Left forelimb (tissue), 1 donor: ENCODE data around the gene CCDC187.

ENCODE experiments used
- DNase-seq: peaks from one replicate; pipeline ENCODE4 v3.0.0-alpha.2; 2018; ENCODE audit warnings: low spot score

The CCDC187 gene

DNA sequence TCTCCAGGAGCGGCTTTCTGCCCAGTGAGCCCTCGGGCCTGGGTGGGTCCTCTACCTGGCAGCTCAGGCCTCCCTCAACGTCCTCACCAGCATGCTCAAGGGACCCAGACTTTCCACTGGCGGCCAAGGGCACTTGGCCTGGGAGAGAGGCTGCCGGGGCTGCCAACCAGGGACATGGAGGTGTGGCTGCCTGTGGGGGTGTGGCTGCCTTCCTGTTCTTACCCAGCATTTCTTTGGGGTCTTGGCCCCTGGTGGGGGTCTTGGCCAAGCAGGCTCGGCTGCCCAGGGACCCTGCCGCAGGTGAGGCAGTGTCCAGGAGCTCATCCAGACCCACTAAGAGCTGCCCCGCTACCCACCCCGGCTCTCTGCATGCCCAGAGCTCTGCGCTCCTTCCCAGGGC, 51.0 kb downstream of the CCDC187 start:
- no peak for DNase-seq

DNA sequence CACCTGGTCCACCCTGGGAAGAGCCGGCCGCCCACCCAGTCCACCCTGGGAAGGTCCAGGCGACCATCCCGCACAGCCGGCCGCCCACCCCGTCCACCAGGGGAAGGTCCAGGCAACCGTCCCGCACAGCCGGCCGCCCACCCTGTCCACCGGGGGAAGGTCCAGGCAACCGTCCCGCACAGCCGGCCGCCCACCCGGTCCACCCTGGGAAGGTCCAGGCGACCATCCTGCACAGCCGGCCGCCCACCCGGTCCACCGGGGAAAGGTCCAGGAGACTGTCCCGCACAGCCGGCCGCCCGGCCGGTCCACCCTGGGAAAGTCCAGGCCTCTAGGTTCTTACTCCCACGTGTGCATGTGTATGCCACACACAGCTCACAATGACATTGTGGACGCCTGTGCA, 51.6 kb downstream of the CCDC187 start:
- no peak for DNase-seq

DNA sequence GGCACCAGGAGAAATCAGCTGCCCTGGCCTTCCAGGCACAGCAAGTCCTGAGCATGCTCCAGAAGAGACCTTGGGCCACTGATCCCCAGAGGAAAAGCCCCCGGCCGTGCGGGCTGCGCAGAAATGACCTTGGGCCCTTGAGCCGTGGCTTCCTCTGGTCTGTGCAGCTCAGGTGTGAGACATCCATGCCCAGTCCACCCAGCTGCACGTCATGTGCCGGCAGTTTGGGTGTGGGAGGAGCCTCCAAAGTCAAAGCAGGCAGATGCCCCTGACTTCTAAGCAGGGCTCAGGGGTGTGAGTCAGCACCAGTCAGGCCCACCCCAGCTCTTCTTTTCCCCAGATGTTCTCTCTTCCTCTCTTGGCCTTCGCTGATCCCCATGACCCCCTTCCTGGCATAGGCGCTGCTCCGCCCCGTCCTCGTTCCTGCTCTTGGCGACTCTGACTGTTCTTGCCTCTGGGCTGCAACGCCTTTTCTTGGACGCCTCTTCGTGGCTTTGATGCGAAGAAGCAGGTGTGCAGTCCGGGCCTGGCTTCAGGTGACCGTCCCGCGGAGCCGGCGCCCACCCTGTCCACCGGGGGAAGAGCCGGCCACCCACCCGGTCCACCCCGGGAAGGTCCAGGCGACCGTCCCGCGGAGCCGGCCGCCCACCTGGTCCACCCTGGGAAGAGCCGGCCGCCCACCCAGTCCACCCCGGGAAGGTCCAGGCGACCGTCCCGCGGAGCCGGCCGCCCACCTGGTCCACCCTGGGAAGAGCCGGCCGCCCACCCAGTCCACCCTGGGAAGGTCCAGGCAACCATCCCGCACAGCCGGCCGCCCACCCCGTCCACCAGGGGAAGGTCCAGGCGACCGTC, 52.4 kb downstream of the CCDC187 start:
- DNase-seq = no peak

DNA sequence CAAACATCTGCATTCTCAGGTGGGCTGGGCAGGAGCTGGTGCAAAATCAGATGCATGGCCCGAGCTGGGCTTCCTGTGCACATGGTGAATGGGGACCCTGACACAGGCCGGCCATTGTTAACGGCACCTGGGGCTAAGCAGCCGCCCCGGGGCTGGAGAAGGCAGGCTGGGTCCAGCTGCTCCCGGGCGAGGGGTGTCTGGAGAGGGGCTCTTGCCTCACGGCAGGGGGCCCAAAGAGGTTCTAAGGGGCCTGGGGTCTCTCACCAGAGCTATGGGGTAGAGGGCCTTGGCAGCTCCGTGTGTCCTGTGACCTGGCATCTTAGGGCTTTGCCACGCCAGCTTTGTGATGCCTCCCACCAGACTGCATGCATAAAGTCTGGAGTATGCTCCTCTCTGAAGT, 53.2 kb downstream of the CCDC187 start:
- no peak for DNase-seq

DNA sequence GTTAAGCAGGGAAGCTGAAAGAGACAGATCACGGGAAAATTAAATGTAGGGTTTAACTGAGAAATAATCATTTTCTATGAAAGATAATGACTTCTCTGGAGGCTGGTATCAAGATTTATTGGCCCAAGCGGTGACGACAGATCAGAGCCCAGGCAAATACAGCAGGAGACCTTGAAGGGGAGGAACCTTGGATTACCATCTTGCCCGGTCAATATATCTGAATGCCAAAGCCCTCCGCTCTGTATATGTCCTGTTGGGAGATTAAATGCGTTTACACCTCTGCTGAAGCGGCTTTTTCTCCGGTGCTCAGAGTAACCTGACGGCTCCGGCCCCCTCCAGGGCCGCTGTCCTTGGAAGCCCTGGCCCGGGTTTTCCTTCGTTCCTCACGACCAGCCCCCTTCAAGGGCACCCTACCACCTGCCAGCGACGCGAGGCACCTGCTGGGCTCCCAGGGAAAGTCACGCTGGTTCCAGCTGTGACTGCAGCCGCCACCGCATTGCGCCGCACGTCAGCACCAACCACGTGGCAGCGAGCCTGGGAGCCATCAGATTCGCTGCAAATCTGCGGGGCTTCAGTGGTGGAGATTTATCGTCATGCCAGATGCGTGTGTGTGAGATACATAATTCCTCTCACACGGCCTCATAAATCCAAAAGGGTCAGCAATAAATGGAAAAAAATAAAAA, 53.9 kb downstream of the CCDC187 start:
- DNase-seq = no peak

DNA sequence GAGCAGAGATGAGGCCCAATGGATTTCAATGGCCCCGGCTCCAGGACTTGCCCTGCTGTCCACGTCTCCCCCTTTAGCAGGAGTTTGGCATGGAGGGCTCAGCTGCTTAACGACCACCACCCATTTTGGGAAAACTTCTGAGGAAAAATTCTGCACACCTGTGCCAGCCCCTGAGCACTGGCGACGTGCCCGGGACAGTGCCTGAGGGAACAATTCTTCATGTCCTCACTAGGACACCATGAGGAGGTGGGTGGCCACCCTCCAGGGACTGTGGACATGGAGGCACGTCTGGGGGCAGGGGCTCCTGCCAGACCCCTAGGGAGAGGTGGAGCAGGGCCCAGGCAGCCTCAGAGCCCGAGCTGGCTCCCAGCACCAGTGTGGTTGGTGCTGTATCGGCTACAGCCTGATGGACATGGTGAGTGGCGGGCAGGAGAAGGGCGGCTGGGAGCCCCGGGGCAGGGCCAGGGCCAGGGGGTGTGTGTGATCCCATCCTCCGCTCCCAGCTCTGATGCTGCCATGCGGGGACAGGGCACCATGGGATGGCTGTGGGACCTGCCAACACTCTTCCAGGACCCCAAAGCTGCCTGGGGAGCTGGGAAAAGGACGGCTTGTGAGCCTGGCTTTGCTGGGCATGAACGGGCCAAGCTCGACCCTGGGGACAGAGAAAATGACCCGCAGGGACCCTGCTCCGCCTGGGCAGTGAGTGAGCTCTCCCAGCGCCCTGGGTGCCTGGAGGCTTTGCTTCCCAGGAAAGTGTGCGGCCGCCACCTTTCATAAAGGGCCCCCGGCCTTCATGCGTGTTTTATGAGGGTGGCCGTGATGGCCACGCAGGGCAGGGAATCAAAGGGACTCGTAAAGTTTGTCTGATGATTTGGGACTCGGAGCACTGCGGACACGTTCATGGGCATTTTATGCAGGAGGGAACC, 54.7 kb downstream of the CCDC187 start:
- DNase-seq = no peak

DNA sequence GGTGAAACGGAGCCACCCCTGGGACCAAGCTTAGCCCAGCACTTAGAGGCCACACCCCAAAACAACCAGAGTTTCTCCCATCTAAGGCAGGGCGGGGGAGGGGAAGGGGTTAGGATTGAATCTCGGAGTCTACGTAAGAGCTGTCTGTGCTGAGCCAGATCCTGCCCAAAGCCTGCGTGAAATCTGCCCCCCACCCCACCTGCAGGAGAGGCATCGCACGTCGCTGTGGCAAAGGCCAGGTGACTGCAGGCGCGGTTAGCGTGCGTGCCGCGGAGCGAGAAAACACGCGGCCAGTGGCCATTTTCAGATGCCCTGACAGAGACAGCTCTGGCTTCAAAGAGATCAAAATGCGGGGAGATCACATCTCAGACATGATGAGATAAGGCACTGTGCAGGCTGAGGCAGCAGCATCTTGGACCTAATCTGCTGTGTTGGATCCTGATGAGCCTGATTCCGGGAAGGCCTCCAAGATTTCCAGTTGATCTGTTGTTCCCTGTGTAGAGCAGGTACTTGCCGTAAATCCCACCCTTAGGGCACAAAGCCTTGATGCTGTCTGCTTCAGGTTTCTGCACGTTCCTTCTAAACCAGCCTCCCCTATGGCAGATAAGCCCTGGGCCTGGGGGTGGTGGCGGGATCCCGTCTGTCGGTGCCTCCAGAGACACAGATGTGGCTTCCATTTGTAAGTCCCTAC, 55.8 kb downstream of the CCDC187 start:
- no peak for DNase-seq

DNA sequence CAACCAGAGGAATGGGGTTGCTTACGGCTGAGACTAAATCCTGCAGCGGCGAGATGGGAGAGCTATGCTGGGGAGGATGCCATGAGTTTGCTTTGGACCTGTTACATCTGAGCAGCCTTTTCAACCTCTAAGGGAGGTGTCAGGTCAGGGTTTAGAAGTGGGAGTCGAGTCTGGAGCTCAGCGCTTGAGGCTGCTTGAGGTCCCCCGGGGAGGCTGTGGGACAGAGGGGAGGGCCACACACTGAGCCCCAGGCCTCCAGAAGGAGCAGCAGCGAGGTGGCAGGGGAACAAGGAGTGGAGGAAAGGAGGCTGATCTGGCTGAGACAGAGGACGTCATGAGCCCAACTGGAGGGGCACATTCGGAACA, 56.4 kb downstream of the CCDC187 start:
- no peak for DNase-seq

DNA sequence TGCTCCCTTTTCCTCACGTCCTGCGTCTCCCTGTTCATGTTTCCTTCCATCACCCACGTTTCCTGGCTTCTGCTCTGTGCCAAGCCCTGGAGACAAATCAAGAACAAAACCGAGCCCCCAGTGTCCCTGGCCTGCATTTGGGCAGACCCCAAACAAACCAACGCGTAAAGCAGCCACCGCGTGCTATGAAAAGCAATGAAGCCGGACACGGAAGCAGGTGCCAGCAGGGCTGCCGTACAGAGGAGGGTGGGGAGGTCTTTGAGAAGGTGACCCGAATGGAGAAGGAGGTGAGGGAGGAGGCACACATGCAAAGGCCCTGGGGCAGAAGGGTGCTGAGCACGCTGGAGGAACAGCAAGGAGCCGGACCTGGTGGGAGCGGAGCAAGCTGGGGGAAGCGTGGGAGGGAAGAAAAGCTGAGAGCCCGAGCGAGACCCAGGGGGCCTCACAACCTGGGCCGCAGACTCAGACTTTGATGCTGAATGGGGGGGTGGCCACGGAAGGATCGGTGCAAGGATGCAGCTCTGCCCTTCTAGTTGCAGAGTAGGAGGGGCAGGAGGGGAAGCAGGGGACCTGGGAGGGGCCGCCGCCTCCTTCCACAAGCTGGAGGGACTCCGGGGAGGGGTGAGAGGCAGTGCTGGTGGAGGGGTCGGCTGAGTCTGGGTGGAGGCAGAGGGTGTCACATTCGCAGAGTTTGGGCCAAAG, 56.9 kb downstream of the CCDC187 start:
- DNase-seq = no peak

DNA sequence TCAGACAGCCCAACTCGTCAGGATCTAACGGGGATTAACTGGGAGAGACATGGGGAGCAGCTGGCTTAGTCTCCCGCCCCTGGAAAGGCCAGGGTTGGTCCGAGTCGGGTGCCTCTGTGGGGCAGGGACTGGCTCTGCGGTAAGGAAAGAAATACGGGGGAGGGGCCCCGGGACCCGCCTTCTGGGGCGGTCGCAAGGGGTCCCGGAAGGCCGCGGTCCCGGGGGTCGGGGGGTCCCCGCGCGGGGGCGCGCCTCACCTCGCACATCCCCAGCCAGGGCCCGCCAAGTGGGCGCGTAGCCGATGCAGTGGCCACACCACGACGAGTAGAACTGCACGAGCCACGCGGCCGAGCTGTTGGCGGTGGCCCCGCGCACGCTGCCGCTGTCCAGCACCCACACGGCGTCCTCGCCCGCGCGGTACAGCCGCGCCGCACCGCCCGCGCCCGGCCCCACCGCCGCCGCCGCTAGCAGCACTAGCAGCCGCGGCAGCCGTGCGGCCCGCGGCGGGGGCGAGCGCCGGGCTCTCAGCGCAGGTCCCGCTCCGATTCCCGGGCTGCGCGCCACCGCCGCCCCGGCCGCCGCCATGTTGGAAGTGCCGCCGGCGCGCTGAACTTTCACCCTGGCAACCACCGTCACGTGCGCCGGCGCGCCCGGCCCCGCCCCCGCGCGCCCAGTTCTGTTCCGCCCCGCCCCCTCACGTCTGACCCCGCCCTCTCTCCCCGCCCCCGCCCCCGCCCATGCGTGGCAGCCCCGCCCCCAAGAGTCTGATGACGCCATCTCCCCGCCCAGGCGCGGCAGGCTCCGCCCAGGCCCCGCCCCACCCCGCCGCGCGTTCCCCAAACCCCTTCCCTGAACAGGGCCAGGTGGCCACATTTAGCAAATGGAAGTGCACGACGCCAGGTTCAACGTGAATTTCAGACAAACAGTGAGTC, 58.4 kb downstream of the CCDC187 start, which contains the start of gene QSOX2:
Gene QSOX2, minus strand, starts transcription at position 594 of the 932 bp plus-strand sequence. Its CDS starts 9 bp downstream, at position 585.
- peak; percentile 91 for DNase-seq

DNA sequence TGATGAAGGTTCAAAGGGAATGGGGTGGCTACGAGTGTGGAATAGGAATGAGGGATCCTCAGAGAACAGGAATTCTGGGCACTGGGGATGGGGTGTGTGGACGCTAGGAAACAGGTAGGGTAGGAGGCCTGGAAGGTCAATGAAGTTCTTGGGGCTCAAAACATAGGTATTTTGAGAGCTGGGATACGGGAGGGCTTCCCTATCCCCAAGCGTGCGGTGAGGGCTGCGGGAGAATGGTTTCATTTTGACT, 59.0 kb downstream of the CCDC187 start:
- DNase-seq = no peak

DNA sequence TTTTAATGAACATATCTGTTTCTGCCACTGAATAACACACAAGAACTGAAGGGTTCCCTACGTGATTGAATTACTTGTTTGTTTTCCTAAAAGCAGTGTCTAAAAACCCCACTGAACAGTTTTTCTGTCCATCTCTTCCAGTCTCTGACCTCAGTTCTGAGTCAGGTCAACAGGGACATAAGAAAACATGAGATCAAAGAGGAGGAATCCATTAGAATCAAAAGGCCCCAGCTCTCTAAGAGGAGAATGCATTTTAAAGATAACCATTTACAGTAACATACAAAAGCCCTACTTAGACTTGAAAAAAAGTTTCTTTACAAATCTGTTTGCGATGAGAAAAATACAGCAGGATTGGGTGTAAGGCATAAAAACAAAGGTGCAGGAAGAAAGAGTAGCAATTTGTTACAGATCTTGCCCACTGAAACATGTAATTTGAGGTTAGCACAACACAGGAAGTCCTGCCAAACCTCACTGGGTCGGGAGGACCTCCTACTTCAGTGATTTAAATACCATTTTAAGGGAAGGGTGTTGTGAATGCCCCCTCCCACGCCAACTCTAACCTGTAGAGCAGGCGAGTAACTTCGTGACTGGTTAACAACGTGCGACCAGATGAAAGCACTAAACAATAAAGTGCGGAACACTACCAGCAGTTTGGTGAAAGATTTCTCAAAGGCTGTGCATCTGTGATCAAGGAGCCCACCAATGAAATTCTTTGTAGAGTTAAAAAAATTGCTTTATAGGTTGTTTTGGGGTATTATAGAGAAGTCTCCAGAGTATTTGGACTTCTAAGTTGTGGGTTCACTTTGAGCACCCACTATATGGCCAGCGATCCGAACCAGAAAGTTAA, 59.5 kb downstream of the CCDC187 start:
- DNase-seq = no peak

DNA sequence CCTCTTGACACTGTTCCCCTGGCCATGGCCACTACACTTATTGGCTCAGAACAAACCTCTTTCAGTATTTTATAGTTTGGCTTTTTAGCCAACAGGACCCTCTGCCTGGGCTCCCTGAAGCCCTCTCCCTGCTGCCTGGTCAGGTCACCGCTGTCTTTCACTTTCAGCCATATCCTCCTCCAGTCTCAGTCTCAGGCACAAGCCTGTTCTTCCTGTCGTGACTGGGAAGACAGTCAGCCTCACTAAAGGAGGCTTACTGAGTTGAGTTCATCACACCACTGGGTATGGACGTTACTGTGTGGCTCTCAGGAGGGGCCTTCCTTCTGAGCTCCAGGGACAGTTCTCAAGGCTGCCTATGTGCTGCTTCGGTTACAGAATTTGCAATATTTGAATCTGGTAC, 60.3 kb downstream of the CCDC187 start:
- DNase-seq = no peak

DNA sequence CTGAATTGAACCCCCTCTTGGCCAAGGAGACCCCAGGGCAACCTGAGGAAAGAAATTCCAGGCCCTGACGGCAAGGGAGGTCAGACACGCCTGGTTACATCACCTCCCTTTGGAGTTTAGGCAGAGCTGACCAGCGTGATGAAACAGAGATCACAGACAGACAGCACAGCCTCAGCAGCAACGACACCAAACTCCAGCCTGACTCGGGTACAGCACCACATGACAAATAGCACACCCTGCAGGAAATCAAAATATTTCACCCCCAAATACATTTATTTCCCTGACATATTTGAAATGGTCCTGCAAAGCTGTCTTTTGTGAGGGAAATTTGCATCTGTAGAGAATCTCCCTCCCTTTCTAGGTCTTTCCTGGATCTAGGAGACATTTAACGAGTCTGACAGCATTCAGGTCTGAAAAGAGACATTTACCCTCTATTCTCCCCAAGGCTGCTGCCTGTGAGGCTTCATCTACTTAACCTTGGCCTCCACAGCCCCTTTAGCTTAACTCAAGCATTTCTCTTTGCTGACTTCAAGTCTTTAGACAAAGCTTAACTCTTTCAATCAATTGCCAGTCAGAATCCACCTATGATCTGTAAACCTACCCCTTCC, 60.9 kb downstream of the CCDC187 start:
- no peak for DNase-seq

DNA sequence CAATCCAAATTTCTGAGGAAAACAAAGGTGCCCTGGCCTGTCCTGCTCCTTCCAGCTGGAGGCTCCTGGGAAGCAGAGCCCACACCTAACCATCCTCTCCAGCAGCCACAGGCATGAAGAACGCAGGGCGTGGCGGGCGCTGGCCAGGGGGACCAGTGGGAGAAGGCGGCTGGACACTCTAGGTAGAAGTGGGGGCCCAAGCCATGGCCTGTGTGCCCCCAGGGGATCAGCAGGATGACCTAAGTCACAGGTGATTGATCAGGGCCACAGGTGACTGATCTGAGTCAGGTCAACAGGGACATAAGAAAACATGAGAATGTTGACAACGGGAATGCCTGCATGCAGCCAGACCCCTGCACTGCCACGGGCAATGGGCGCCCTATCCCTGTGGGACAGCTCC, 61.6 kb downstream of the CCDC187 start:
- no peak for DNase-seq

DNA sequence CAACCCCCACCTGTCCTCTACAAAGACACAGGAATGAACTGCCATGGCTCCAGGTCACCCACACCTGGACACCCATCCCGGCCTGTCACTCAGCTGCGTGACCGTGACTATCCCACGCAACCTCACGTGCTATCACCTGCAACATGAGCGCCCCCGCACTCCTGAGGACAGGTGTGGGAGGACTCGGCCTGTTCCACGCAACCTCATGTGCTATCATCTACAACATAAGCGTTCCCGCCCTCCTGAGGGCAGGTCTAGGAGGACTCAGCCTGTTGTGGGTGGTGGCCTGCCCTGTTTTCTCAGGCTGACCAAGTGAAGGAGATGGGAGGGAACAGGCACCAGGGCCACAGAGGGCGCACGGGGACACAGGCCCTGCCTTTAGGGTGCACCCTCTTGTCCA, 62.4 kb downstream of the CCDC187 start:
- DNase-seq = no peak

DNA sequence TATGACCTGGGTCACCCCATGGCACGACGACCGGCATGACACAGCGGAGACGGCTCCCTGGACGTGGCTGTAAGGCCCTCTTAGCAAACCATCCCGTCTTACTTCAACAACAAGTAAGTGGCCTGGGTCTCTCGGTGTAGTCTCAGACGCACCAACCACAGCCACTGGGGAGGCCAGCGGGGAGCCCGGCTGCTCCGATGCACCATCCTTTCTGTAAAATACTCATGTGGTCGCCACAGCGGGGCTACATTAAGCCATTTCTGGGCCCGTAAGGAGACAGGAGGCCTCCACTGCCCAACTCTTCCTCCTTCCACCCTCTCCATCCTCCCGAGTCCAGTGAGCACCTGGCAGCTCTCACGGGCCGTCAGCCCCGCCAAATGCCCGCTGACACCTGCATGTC, 63.0 kb downstream of the CCDC187 start:
- no peak for DNase-seq

DNA sequence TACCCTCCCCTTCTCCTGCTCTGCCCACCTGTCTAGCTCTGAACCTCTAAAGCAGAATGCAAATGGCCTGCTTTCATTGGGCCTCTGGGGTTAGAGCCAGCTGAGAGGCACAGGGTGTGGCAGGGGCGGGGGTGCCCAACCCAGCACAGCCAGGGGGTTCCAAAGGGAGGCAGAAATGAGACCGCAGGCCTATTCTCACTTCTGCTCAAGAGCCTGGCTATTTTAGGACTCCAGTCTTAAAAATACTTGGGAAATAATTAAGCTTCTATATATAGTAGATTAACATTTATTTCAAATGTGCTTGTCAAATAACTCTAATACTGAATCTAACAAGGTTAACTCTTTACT, 63.9 kb downstream of the CCDC187 start:
- DNase-seq = no peak
